Stimulated activated effector memory CD8-positive, alpha-beta T cell treated with anti-CD3 and anti-CD28 coated beads, Interleukin-12 subunit alpha, Interleukin-12 subunit beta, amount 100 ng/mL, for 72 hours (primary cell): ENCODE data around the gene LAMP5.

Source experiments
- ATAC-seq: fragments of 150-1000 bp; cut with Tn5 transposase; 2 replicates; pipeline ENCODE4 v1.10.0; 2021
- DNase-seq, 2 donors: peaks; one replicate each; pipeline ENCODE4 v3.0.0; 2021 to 2022; ENCODE audit warnings: low spot score in 2 of 2
- H3K27ac Mint-ChIP-seq: one replicate; pipeline ENCODE4 v1.8.0; 2022; ENCODE audit warnings: mild to moderate bottlenecking, mixed read lengths
- H3K36me3 Mint-ChIP-seq: one replicate; pipeline ENCODE4 v1.8.0; 2022; ENCODE audit warnings: mild to moderate bottlenecking, mixed read lengths
- H3K4me1 Mint-ChIP-seq: one replicate; pipeline ENCODE4 v1.8.0; 2022; ENCODE audit warnings: mixed read lengths
- H3K4me3 Mint-ChIP-seq: one replicate; pipeline ENCODE4 v1.8.0; 2022; ENCODE audit warnings: mild to moderate bottlenecking, mixed read lengths
- H3K9me3 Mint-ChIP-seq: one replicate; pipeline ENCODE4 v1.8.0; 2022; ENCODE audit warnings: mixed read lengths

Gene LAMP5, protein sequence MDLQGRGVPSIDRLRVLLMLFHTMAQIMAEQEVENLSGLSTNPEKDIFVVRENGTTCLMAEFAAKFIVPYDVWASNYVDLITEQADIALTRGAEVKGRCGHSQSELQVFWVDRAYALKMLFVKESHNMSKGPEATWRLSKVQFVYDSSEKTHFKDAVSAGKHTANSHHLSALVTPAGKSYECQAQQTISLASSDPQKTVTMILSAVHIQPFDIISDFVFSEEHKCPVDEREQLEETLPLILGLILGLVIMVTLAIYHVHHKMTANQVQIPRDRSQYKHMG

DNA sequence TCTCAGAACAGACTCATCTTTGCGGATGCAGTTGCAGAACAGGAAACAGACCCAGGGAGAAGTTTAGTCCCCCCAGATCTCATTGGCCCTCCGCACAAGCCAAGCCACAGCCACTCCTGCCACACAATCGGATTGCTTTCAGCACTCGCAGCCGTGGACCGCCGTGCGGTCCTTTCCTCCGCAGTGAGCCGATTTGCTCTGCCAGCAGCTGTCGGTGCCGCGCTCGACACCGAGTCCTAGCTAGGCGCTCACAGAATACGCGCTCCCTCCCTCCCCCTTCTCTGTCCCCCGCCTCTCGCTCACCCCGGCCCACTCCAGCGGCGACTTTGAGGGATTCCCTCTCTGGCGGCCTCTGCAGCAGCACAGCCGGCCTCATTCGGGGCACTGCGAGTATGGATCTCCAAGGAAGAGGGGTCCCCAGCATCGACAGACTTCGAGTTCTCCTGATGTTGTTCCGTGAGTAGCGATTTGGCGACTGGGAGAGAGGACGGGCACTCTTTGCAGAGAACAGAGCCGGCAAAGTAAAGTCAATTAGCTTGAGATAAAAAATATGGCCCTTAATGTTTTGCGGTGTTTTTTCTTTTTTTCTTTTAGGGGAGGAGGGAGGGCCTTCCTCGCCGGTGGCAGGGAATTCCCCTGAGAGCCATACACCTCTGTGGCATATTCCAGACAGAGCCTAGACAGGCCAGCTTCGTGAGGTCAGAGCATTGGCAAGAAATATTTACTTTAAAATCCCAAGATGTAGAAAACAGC lies at the start of gene LAMP5:
Gene LAMP5 (plus strand): TSS at position 130 of the 753 bp plus-strand sequence. CDS start 263 bp downstream, at position 393.
- DNase-seq, result no peak
- Mint-ChIP-seq H3K4me1 (no peaks in the 10 kb centered on the region), H3K9me3 (no peaks in the 10 kb centered on the region), H3K36me3 (no peaks in the 10 kb centered on the region), H3K27ac (no peak within 1 kb of the TSS), H3K4me3 (no peak within 1 kb of the TSS)
- no peak for ATAC-seq

- no peaks in the 10 kb centered on the region for H3K36me3 Mint-ChIP-seq
- H3K9me3 Mint-ChIP-seq, result peaks cover 15% of the 10 kb centered on the region
- H3K4me1 Mint-ChIP-seq, result no peaks in the 10 kb centered on the region
- DNase-seq, result no peak
- no peak for ATAC-seq
- no peak overlapping the region for H3K4me3 Mint-ChIP-seq
- no peak overlapping the region for H3K27ac Mint-ChIP-seq
Observed at GRCh38 chr20:9467995-9468394, 46.4 kb upstream of the LAMP5 start.

DNA sequence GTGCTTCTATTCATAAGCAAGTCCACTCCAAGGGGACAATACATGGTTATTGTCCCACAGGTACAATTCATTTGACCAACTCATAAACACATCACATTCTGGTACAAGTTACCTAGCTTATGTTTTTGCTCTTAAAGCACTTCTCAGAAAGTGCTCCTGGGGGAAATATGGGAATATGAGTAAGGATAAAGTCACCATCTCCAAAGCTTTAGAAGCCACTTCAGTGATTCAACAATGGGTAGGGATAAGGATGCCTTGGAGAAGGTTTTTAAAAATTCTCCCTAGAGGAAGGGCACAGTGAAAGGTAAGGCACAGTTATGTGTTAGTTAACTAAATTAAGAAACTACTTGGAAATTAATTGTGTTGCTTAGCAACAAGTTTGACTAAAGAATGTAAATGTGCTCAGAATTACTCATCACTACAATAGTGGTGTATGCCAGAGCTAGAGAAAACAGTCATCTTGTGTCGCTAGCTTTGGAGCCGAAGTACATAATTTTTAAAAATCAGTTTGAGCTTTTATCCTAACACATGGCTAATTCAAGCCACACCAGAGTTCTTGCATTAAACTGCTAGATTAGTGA lies 39.5 kb upstream of the LAMP5 start:
- DNase-seq (no peak), ATAC-seq (no peak)
- Mint-ChIP-seq H3K27ac (no peak overlapping the region), H3K9me3 (peaks cover 7% of the 10 kb centered on the region), H3K36me3 (no peaks in the 10 kb centered on the region), H3K4me3 (no peak overlapping the region), H3K4me1 (no peaks in the 10 kb centered on the region)

GRCh38 chr20:9475456-9475855 lies 38.9 kb upstream of the LAMP5 start:
- no peak overlapping the region for H3K4me3 Mint-ChIP-seq
- DNase-seq, result no peak
- no peaks in the 10 kb centered on the region for H3K4me1 Mint-ChIP-seq
- peaks cover 7% of the 10 kb centered on the region for H3K9me3 Mint-ChIP-seq
- ATAC-seq, result no peak
- no peaks in the 10 kb centered on the region for H3K36me3 Mint-ChIP-seq
- H3K27ac Mint-ChIP-seq, result no peak overlapping the region

- no peak overlapping the region for H3K27ac Mint-ChIP-seq
- H3K4me3 Mint-ChIP-seq, result no peak overlapping the region
- no peaks in the 10 kb centered on the region for H3K4me1 Mint-ChIP-seq
- DNase-seq (no peak), ATAC-seq (no peak)
- no peaks in the 10 kb centered on the region for H3K36me3 Mint-ChIP-seq
- H3K9me3 Mint-ChIP-seq, result peaks cover 4% of the 10 kb centered on the region
Observed at GRCh38 chr20:9476174-9476573, 38.2 kb upstream of the LAMP5 start.

DNA sequence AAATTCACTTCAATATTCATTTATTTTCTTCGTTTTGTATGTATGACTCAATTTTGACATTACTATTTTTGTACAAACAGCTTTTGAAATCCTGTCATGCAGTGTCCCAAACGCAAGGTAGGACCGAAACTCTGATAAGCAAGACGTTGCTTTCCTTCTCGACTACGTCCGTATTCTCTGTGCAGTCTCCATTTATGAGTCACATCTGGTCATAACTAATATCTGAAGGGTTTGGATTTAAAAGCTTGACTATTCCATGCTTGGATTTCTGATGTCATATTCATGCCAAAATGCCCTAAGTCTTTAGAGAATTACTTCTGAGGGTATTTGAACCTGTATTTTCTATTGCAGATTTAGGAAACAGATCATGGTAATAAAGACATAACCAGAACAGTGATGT lies 37.8 kb upstream of the LAMP5 start:
- ATAC-seq (no peak), DNase-seq (no peak)
- no peaks in the 10 kb centered on the region for H3K36me3 Mint-ChIP-seq
- no peak overlapping the region for H3K27ac Mint-ChIP-seq
- H3K9me3 Mint-ChIP-seq, result peaks cover 4% of the 10 kb centered on the region
- H3K4me3 Mint-ChIP-seq, result no peak overlapping the region
- no peaks in the 10 kb centered on the region for H3K4me1 Mint-ChIP-seq

DNA sequence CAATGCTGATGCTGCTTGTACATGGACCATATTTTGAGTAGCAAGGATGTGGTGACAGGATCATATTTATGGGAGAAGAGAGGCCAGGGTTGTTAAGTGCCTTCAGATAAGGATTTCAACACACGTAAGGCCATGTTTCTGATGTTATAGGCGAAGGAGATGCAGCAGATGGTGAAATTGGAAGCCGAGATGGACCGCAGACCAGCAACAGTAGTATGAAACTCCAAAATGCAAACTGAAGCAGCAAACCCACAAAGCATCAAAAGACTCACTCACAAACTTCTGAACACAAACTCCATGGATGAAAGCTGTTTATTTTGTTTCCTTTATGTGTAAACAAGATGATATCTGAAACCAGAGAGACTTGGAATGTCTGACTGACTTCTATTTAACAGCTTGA lies 35.6 kb upstream of the LAMP5 start:
- DNase-seq (no peak), ATAC-seq (no peak)
- H3K36me3 Mint-ChIP-seq, result no peaks in the 10 kb centered on the region
- H3K27ac Mint-ChIP-seq, result no peak overlapping the region
- no peak overlapping the region for H3K4me3 Mint-ChIP-seq
- no peaks in the 10 kb centered on the region for H3K4me1 Mint-ChIP-seq
- peaks cover 9% of the 10 kb centered on the region for H3K9me3 Mint-ChIP-seq

- DNase-seq, result no peak
- no peaks in the 10 kb centered on the region for H3K4me1 Mint-ChIP-seq
- no peak for ATAC-seq
- H3K27ac Mint-ChIP-seq, result no peak overlapping the region
- H3K9me3 Mint-ChIP-seq, result peaks cover 9% of the 10 kb centered on the region
- no peak overlapping the region for H3K4me3 Mint-ChIP-seq
- no peaks in the 10 kb centered on the region for H3K36me3 Mint-ChIP-seq
Observed at GRCh38 chr20:9480066-9480465, 34.3 kb upstream of the LAMP5 start.

GRCh38 chr20:9482180-9482579 lies 32.2 kb upstream of the LAMP5 start:
- Mint-ChIP-seq H3K4me1 (no peaks in the 10 kb centered on the region), H3K36me3 (no peaks in the 10 kb centered on the region), H3K4me3 (no peak overlapping the region), H3K9me3 (peaks cover 10% of the 10 kb centered on the region), H3K27ac (no peak overlapping the region)
- ATAC-seq (no peak), DNase-seq (no peak)

- H3K36me3 Mint-ChIP-seq, result no peaks in the 10 kb centered on the region
- H3K4me1 Mint-ChIP-seq, result no peaks in the 10 kb centered on the region
- peaks cover 10% of the 10 kb centered on the region for H3K9me3 Mint-ChIP-seq
- DNase-seq, result no peak
- no peak overlapping the region for H3K27ac Mint-ChIP-seq
- no peak for ATAC-seq
- no peak overlapping the region for H3K4me3 Mint-ChIP-seq
Observed at GRCh38 chr20:9483131-9483530, 31.3 kb upstream of the LAMP5 start.

DNA sequence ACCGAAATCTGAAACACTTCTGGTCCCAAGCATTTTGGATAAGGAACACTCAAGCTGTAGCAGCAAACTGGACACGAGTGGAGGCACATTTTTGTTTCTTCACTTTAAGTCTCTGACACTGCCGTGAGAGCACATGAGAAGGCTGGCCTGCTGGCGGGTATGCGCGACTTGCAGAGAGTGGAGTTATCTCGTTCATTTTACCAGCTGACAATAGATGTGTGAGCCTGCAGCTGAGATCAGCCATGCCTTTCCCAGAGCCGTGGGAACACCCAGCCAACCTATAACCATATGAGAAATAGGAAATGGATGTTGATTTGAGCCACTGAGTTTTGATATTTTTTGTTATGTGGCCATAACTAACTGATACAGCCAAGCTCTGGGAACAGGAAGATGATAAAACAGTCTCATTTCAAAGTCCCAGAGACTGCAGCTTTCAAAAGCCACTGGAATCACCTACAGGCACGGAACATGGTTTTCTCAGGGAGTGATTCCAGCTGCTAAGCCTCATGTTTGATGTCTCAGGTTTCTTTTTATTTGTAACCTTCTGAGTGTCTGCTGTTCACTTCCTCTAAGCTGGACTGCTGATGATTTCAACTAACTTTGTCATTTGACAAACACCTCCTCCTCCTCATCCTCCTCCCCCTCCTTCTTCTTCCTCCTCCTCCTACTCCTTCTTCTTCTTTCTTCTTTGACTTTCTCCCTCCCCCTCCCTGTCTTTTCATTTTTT lies 28.6 kb upstream of the LAMP5 start:
- no peak for DNase-seq
- ATAC-seq, result no peak
- no peak overlapping the region for H3K27ac Mint-ChIP-seq
- no peak overlapping the region for H3K4me3 Mint-ChIP-seq
- H3K4me1 Mint-ChIP-seq, result no peaks in the 10 kb centered on the region
- H3K36me3 Mint-ChIP-seq, result no peaks in the 10 kb centered on the region
- peaks cover 15% of the 10 kb centered on the region for H3K9me3 Mint-ChIP-seq

GRCh38 chr20:9487231-9487630 lies 27.2 kb upstream of the LAMP5 start:
- no peaks in the 10 kb centered on the region for H3K4me1 Mint-ChIP-seq
- no peak overlapping the region for H3K27ac Mint-ChIP-seq
- no peak overlapping the region for H3K4me3 Mint-ChIP-seq
- no peak for DNase-seq
- H3K36me3 Mint-ChIP-seq, result no peaks in the 10 kb centered on the region
- peaks cover 15% of the 10 kb centered on the region for H3K9me3 Mint-ChIP-seq
- no peak for ATAC-seq

GRCh38 chr20:9488063-9488462 lies 26.3 kb upstream of the LAMP5 start:
- no peaks in the 10 kb centered on the region for H3K4me1 Mint-ChIP-seq
- H3K27ac Mint-ChIP-seq, result no peak overlapping the region
- H3K9me3 Mint-ChIP-seq, result peaks cover 12% of the 10 kb centered on the region
- DNase-seq (no peak), ATAC-seq (no peak)
- no peak overlapping the region for H3K4me3 Mint-ChIP-seq
- H3K36me3 Mint-ChIP-seq, result no peaks in the 10 kb centered on the region

- DNase-seq, result no peak
- H3K4me1 Mint-ChIP-seq, result no peaks in the 10 kb centered on the region
- H3K27ac Mint-ChIP-seq, result no peak overlapping the region
- ATAC-seq, result no peak
- peaks cover 12% of the 10 kb centered on the region for H3K9me3 Mint-ChIP-seq
- H3K4me3 Mint-ChIP-seq, result no peak overlapping the region
- H3K36me3 Mint-ChIP-seq, result no peaks in the 10 kb centered on the region
Observed at GRCh38 chr20:9490161-9490560, 24.2 kb upstream of the LAMP5 start.

GRCh38 chr20:9490631-9491030 lies 23.8 kb upstream of the LAMP5 start:
- Mint-ChIP-seq H3K4me1 (no peaks in the 10 kb centered on the region), H3K36me3 (no peaks in the 10 kb centered on the region), H3K9me3 (peaks cover 12% of the 10 kb centered on the region), H3K4me3 (no peak overlapping the region), H3K27ac (no peak overlapping the region)
- DNase-seq, result no peak
- ATAC-seq, result no peak
